Astrocyte of the spinal cord (primary cell): ENCODE measurements around the gene FSD1L.

Source experiments
- DNase-seq: peaks from one replicate; pipeline ENCODE4 v3.0.0; 2011; ENCODE audit warnings: low read depth, low spot score
- H3K4me3 ChIP-seq: 2 replicates; pipeline ENCODE4 v1.5.1; 2011; ENCODE audit warnings: low read depth, mild to moderate bottlenecking, low read length, moderate library complexity
- in situ Hi-C: cut with HindIII; loops from 2 replicates; pipeline ENCODE4 v1.10.0; 2017; ENCODE audit warnings: low sequenced_read_pairs
- TF ChIP-seq, protein P1 (sequence below): IDR thresholded peaks from 2 replicates; pipeline ENCODE4 v1.5.1; 2012; ENCODE audit warnings: low read depth, mild to moderate bottlenecking, low read length, inconsistent platforms

FSD1L gene

DNA sequence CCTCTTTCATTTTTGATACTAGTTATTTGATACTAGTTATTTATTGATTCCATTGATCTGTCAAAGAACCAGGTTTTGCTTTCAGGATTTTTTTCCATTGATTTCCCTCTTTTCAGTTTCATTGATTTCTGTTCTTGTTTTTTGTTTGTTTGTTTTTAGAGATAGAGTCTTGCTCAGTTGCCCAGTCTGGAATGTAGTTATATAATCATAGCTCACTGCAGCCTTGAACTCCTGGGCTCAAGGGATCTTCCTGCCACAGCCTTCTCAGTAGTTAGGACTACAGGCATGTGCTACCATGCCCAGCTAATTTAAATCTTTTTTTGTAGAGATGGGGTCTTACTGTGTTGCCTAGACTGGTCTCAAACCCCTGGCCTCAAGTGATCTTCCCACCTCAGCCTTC, 49.9 kb downstream of the FSD1L start:
- DNase-seq = no peak
- in situ Hi-C loops = no loop called here
- H3K4me3 ChIP-seq = no peak overlapping the region
- TF ChIP-seq, protein P1, sequence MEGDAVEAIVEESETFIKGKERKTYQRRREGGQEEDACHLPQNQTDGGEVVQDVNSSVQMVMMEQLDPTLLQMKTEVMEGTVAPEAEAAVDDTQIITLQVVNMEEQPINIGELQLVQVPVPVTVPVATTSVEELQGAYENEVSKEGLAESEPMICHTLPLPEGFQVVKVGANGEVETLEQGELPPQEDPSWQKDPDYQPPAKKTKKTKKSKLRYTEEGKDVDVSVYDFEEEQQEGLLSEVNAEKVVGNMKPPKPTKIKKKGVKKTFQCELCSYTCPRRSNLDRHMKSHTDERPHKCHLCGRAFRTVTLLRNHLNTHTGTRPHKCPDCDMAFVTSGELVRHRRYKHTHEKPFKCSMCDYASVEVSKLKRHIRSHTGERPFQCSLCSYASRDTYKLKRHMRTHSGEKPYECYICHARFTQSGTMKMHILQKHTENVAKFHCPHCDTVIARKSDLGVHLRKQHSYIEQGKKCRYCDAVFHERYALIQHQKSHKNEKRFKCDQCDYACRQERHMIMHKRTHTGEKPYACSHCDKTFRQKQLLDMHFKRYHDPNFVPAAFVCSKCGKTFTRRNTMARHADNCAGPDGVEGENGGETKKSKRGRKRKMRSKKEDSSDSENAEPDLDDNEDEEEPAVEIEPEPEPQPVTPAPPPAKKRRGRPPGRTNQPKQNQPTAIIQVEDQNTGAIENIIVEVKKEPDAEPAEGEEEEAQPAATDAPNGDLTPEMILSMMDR = no peak

GRCh38 chr9:105500108-105500766, 52.4 kb downstream of the FSD1L start:
- DNase-seq = no peak
- in situ Hi-C loops = no loop called here
- TF ChIP-seq, protein P1 = no peak
- H3K4me3 ChIP-seq = no peak overlapping the region

GRCh38 chr9:105501414-105501813, 53.6 kb downstream of the FSD1L start:
- no peak overlapping the region for H3K4me3 ChIP-seq
- TF ChIP-seq, protein P1 = no peak
- in situ Hi-C loops = no loop called here
- no peak for DNase-seq

GRCh38 chr9:105502276-105502675, 54.4 kb downstream of the FSD1L start:
- TF ChIP-seq, protein P1 = no peak
- in situ Hi-C loops = no loop called here

GRCh38 chr9:105503881-105504280, 56.0 kb downstream of the FSD1L start:
- no peak overlapping the region for H3K4me3 ChIP-seq
- TF ChIP-seq, protein P1 = no peak
- in situ Hi-C loops = no loop called here
- DNase-seq = no peak

More at GRCh38 chr9:105502276-105502675, 54.4 kb downstream of the FSD1L start:
- no peak overlapping the region for H3K4me3 ChIP-seq
- DNase-seq = peak; percentile 18

DNA sequence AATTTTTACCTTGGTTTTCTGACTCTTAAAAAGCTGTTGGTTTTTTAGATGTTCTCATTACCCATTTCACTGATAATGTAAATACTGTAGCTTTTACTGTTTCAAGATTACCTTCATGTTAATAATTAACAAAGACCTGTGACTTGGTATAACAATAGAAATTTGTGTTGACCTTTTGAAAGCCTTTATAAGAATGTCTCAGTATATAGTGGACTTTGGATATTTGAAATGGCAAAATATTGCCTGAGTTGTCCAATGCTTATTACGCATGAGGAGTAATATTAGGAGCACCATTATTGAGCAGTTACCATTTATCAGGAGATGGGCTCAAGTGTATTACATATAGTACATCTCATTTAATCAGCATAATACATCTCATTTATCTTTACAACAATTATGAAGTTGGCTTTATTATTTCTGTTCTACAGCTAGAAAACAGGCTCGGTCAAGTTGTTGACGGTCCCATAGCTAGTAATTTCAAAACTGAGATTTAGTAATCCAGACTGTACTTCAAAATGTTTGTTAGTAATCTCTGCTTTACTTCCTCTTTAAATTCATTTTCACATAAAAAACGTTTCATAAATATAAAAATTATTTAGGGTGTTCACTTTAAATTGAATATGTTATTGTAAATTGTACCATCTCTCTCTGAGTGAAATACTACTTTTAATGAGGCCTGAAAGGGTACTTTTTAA, 59.4 kb downstream of the FSD1L start:
- in situ Hi-C loops = no loop called here
- H3K4me3 ChIP-seq = no peak overlapping the region
- TF ChIP-seq, protein P1 = no peak
- DNase-seq = no peak
